Mesangial cell (primary cell): Measurements from ENCODE around the gene HEATR5A. TPM values are rescaled to one million over a fixed set of nuclear protein-coding genes. Genes with fewer than 3 reads are reported as not detected.

ENCODE experiments used
- total RNA-seq: library from RNA; depleted of rRNA; stranded (reverse); fragments of >200 nt; gene quantifications from 2 replicates; pipeline ENCODE4 v1.2.3, GENCODE V29; 2015

HEATR5A gene
- total RNA-seq = 10.6 and 11.4 TPM in 2 replicates

GRCh38 chr14:31420319-31421111 lies at the start of gene HEATR5A:
Gene HEATR5A, minus strand, starts transcription at chr14:31420550. Its CDS starts 17,575 bp downstream, at chr14:31402975.

GRCh38 chr14:31456841-31457664 lies 36.7 kb upstream of the HEATR5A start, which contains the start of gene DTD2:
Gene DTD2, minus strand, starts transcription at chr14:31457506. Its CDS starts 113 bp downstream, at chr14:31457393.

Other genes with a start within 250 kb of the HEATR5A start
- 76.9 and 106 TPM in 2 replicates for gene HECTD1, start 212.8 kb downstream of the HEATR5A start, total RNA-seq
- gene DTD2, start 37.0 kb upstream of the HEATR5A start, total RNA-seq = 35.9 and 36.8 TPM in 2 replicates
- gene GPR33, start 67.5 kb upstream of the HEATR5A start, total RNA-seq = not detected in 2 replicates
- 5.2 and 10.4 TPM in 2 replicates for gene NUBPL, start 140.9 kb upstream of the HEATR5A start, total RNA-seq